ENCODE results near the gene NAXD.
"Not testable (repeated sequence)": the region's sequence is repeated elsewhere in the genome, so short reads cannot be mapped to it uniquely, and the experiment has no call there.

Gene NAXD

DNA sequence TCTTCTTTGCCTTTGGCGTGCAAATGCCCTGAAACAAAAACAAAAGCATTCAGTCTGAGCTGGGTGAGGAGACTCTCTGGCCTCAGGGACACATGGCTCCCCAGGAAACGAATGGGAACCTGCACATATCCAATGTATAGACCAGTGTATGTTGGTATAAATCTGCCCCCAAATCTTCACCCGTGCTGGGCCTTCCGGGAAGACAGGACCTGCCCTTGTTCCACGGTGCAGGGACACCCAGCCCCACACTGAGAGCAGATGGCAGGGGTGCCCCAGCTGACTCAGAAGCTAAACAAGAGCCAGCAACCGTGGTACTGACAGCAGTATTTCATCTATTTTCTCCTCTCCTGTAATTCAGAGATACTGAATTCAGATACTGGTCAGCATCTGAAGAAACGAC, 48.1 kb downstream of the NAXD start:
- H3K4me3 ChIP-seq (ENCODE audit: low read length) = no peak overlapping the region
- no peaks in the 10 kb centered on the region for H3K27me3 ChIP-seq (ENCODE audit: control insufficient read depth, insufficient read depth, low read length)
- H3K4me1 ChIP-seq (ENCODE audit: control insufficient read depth, low read depth, low read length) = no peaks in the 10 kb centered on the region
- H3K36me3 ChIP-seq (ENCODE audit: control insufficient read depth, low read depth, low read length) = peaks cover 22% of the 10 kb centered on the region
- H3K27ac ChIP-seq (ENCODE audit: low read length) = no peak overlapping the region
- no peaks in the 10 kb centered on the region for H3K9me3 ChIP-seq (ENCODE audit: control insufficient read depth, low read depth, low read length)
- H3K9ac ChIP-seq (ENCODE audit: low read length) = no peak overlapping the region

DNA sequence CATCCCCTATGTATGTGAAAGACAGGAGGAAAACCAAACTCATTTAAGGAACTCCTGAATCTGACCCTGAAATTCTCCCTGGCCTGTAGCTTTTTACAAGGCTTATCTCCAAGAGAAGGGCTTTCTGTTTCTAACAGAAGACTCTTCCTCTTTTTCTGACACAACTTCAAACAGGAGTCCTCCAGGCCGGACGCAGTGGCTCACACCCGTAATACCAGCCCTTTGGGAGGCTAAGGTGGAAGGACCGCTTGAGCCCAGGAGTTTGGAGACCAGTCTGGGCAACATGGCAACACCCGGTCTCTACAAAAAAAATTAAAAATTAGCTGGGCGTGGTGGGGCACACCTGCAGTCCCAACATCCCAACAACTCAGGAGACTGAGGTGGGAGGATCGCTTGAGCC, 48.7 kb downstream of the NAXD start:
- Histone ChIP-seq H3K9ac (ENCODE audit: low read length) (no peak overlapping the region), H3K27ac (ENCODE audit: low read length) (no peak overlapping the region), H3K4me3 (ENCODE audit: low read length) (no peak overlapping the region), H3K4me1 (ENCODE audit: control insufficient read depth, low read depth, low read length) (no peaks in the 10 kb centered on the region), H3K9me3 (ENCODE audit: control insufficient read depth, low read depth, low read length) (no peaks in the 10 kb centered on the region), H3K27me3 (ENCODE audit: control insufficient read depth, insufficient read depth, low read length) (no peaks in the 10 kb centered on the region), H3K36me3 (ENCODE audit: control insufficient read depth, low read depth, low read length) (peaks cover 22% of the 10 kb centered on the region)

DNA sequence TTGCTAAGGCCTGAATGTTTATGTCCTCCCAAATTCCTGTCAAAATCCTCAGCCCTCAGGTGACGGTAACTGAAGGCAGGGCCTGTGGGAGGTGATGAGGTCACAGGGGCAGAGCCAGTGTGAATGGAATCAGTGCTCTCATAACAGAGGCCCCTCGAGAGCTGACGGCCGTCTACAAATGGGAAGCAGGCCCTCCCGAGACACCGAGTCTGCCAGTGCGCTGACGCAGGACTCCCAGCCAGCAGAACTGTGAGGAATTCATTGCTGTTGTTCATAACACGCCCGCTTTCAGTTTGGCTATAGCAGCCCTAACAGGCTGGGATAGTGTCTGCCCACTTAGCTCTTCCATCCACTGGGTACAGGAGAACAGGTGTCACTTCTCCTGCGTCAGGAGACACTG, 49.3 kb downstream of the NAXD start:
- Histone ChIP-seq H3K4me3 (ENCODE audit: low read length) (no peak overlapping the region), H3K9ac (ENCODE audit: low read length) (no peak overlapping the region), H3K27ac (ENCODE audit: low read length) (no peak overlapping the region), H3K27me3 (ENCODE audit: control insufficient read depth, insufficient read depth, low read length) (no peaks in the 10 kb centered on the region), H3K4me1 (ENCODE audit: control insufficient read depth, low read depth, low read length) (no peaks in the 10 kb centered on the region), H3K9me3 (ENCODE audit: control insufficient read depth, low read depth, low read length) (no peaks in the 10 kb centered on the region), H3K36me3 (ENCODE audit: control insufficient read depth, low read depth, low read length) (peaks cover 22% of the 10 kb centered on the region)

DNA sequence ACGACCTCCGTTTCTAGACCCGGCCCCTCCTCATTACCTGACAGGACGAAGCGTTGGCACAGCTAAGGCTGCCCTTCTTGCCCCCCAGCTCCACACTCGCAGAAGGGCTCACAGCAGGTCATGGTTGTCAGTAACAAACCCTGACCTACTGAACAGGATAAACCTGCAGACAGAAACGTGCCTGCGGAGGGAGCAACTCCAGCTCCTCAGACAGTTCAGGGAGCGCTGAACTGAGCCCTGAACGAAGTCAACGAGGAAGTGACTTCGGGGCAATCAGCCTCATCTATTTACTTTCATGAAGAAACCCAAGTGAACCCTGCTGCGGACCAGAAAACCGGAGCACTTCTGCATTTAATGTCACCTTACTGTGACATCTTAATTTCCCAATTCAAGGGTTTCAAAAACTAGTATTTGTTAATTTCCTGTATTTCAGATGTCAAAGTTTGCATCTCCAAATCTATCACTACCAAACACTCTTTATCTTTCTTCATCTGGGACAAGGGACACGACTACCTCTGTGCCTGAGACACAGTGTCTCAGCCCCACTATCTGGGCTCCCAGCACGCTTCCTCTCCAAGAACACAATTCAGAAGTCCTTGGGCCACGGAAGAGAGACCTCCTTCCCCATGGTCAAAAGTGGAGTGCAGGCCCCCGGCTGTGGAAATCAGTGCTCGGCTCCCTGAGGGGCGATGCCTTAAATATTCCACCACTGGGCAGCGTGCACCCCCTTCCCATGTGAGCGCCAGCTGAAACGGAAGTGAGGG, 50.3 kb downstream of the NAXD start:
- no peak overlapping the region for H3K9ac ChIP-seq (ENCODE audit: low read length)
- no peaks in the 10 kb centered on the region for H3K27me3 ChIP-seq (ENCODE audit: control insufficient read depth, insufficient read depth, low read length)
- H3K9me3 ChIP-seq (ENCODE audit: control insufficient read depth, low read depth, low read length) = no peaks in the 10 kb centered on the region
- H3K27ac ChIP-seq (ENCODE audit: low read length) = no peak overlapping the region
- peaks cover 22% of the 10 kb centered on the region for H3K36me3 ChIP-seq (ENCODE audit: control insufficient read depth, low read depth, low read length)
- no peaks in the 10 kb centered on the region for H3K4me1 ChIP-seq (ENCODE audit: control insufficient read depth, low read depth, low read length)
- no peak overlapping the region for H3K4me3 ChIP-seq (ENCODE audit: low read length)

DNA sequence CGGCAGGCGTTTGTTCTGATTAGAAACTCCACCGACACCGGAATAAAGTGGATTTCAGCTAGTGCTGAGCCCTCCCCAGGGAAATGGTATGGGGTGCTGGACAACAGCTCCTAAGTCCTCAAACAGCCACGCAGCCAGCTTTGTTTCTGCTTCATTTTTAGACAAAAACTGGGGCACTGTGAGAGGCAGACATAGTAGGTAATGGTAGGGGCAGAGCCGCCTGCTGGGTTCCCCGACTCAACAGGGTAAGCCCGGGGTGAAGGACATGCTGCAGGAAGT, 50.8 kb downstream of the NAXD start:
- Histone ChIP-seq H3K4me1 (ENCODE audit: control insufficient read depth, low read depth, low read length) (no peaks in the 10 kb centered on the region), H3K27me3 (ENCODE audit: control insufficient read depth, insufficient read depth, low read length) (no peaks in the 10 kb centered on the region), H3K27ac (ENCODE audit: low read length) (no peak overlapping the region), H3K36me3 (ENCODE audit: control insufficient read depth, low read depth, low read length) (peaks cover 22% of the 10 kb centered on the region), H3K4me3 (ENCODE audit: low read length) (no peak overlapping the region), H3K9ac (ENCODE audit: low read length) (no peak overlapping the region), H3K9me3 (ENCODE audit: control insufficient read depth, low read depth, low read length) (no peaks in the 10 kb centered on the region)

DNA sequence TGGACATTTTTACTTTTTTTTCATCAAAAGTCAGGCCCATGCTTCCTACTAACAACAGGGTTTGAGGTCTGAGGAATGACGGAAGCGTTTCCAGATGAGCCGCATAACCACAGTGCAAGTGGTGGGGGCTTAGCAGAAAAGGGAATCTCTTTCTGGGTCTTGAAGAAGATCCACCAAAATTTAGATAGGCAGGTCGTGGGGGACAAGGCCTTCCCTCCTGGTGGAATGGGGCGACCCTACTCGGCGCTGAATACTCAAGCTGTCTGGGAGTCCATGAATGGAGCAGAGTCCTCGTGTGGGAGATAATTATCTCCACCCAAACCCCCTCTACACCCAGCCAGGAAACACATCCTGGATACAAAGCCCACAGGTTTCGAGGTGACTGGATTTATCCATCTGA, 53.7 kb downstream of the NAXD start:
- Histone ChIP-seq H3K4me3 (ENCODE audit: low read length) (no peak overlapping the region), H3K4me1 (ENCODE audit: control insufficient read depth, low read depth, low read length) (no peaks in the 10 kb centered on the region), H3K27me3 (ENCODE audit: control insufficient read depth, insufficient read depth, low read length) (no peaks in the 10 kb centered on the region), H3K27ac (ENCODE audit: low read length) (no peak overlapping the region), H3K9me3 (ENCODE audit: control insufficient read depth, low read depth, low read length) (no peaks in the 10 kb centered on the region), H3K9ac (ENCODE audit: low read length) (no peak overlapping the region), H3K36me3 (ENCODE audit: control insufficient read depth, low read depth, low read length) (peaks cover 10% of the 10 kb centered on the region)

DNA sequence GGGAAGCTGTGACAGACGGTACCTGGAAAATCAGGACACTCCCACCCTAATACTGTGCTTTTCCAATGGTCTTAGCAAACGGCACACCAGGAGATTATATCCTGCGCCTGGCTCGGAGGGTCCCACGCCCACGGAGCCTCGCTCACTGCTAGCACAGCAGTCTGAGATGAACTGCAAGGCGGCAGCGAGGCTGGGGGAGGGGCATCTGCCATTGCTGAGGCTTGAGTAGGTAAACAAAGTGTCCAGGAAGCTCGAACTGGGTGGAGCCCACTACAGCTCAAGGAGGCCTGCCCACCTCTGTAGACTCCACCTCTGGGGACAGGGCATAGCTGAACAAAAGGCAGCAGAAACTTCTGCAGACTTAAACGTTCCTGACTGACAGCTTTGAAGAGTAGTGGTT, 54.5 kb downstream of the NAXD start:
- H3K36me3 ChIP-seq (ENCODE audit: control insufficient read depth, low read depth, low read length) = peaks cover 10% of the 10 kb centered on the region
- not testable (repeated sequence) for H3K4me1 ChIP-seq (ENCODE audit: control insufficient read depth, low read depth, low read length); H3K9ac ChIP-seq (ENCODE audit: low read length); H3K4me3 ChIP-seq (ENCODE audit: low read length); H3K27me3 ChIP-seq (ENCODE audit: control insufficient read depth, insufficient read depth, low read length); H3K9me3 ChIP-seq (ENCODE audit: control insufficient read depth, low read depth, low read length); H3K27ac ChIP-seq (ENCODE audit: low read length)

DNA sequence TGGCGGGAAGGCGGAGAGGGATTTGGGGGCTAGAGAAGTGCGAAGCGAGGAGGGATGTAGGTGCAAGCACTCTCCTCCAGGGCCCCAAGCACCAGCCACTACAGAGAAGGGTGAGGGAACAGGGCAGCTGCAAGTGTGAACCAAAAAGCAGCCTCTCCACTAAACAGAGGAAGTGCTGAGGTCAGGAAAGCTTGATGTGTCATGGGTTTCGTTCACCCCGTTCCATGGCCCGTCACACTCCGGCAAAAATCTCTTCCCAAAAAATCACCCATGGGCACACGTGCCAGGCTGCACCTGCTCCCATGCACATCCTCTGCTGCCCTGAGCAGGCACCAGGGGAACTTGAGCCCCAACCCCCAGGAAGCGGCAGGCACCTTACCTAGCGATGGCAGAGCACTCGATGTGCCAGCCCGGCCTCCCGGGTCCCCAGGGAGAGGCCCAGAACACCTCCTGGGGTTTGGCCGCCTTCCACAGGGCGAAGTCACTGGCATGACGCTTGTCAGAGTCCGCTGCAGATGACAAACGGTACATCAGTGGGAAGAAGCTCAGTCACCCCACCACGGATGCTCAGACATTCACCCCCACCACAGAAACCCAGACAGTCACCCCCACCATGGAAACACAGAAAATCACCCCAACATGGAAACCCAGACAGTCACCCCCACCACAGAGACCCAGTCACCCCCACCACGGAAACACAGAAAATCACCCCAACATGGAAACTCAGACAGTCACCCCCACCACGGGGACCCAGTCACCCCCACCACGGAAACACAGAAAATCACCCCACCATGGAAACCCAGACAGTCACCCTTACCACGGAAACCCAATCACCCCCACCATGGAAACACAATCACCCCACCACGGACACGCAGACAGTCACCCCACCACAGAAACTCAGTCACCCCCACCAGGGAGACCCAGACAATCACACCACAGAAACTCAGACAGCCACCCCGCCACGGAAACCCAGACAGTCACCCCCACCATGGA, 61.5 kb downstream of the NAXD start:
- H3K27me3 ChIP-seq (ENCODE audit: control insufficient read depth, insufficient read depth, low read length) = no peaks in the 10 kb centered on the region
- no peak overlapping the region for H3K27ac ChIP-seq (ENCODE audit: low read length)
- H3K36me3 ChIP-seq (ENCODE audit: control insufficient read depth, low read depth, low read length) = peaks cover 17% of the 10 kb centered on the region
- H3K4me1 ChIP-seq (ENCODE audit: control insufficient read depth, low read depth, low read length) = no peaks in the 10 kb centered on the region
- no peak overlapping the region for H3K9ac ChIP-seq (ENCODE audit: low read length)
- no peaks in the 10 kb centered on the region for H3K9me3 ChIP-seq (ENCODE audit: control insufficient read depth, low read depth, low read length)
- H3K4me3 ChIP-seq (ENCODE audit: low read length) = no peak overlapping the region

DNA sequence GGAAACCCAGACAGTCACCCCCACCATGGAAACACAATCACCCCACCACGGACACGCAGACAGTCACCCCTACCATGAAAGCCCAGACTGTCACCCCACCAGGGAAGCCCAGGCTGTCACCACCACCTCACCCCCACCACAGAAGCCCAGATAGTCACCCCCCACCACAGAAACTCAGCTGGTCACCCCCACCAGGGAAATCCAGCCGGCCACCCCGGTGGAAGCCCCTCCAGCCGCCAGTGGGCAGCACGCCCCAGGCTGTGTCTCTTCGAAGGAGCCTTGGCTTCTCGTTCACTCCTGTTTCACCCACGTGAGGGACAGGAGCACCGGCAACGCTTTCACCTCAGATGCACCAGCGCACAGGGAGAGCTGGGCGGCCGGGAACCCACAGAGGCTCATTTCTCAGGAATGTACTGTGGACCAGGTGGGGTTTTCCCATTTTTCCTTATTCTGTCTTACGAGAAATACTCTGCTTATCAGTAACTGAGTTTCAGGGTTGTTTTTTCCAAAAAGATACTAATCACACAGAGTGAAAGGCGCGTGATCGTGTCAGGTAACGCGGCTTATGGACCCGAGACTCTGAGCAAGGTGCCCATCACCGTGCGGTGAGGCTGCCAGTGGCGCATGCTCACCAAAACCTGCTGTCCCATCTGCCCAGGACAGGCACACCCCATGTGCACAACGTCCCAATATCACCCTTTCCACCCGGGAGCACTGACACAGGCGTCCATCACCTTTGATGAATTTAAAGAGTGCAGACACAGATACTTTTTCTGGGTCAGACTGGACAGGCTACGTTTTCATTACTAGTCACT, 62.6 kb downstream of the NAXD start:
- H3K27me3 ChIP-seq (ENCODE audit: control insufficient read depth, insufficient read depth, low read length) = no peaks in the 10 kb centered on the region
- H3K9me3 ChIP-seq (ENCODE audit: control insufficient read depth, low read depth, low read length) = no peaks in the 10 kb centered on the region
- H3K9ac ChIP-seq (ENCODE audit: low read length) = no peak overlapping the region
- no peak overlapping the region for H3K4me3 ChIP-seq (ENCODE audit: low read length)
- H3K27ac ChIP-seq (ENCODE audit: low read length) = no peak overlapping the region
- peaks cover 21% of the 10 kb centered on the region for H3K36me3 ChIP-seq (ENCODE audit: control insufficient read depth, low read depth, low read length)
- H3K4me1 ChIP-seq (ENCODE audit: control insufficient read depth, low read depth, low read length) = no peaks in the 10 kb centered on the region

DNA sequence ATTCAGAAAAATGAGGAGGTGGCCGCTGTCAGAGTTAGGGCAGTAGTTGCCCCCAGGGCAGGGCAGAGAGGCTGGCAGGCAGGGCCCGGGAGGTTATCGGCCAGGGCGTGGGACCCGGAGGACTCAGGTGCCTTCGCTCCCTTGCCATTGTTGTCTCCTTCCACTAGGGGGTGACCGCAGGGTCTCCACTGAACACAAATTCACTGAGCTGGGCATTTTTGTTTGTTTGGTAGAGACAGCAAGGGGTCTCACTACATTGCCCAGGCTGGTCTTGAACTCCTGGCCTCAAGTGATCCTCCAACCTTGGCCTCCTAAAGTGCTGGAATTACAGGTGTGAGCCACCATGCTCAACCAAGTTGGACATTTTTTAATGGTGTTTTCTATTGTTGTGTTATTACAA, 65.5 kb downstream of the NAXD start:
- Histone ChIP-seq H3K27me3 (ENCODE audit: control insufficient read depth, insufficient read depth, low read length) (no peaks in the 10 kb centered on the region), H3K9ac (ENCODE audit: low read length) (no peak overlapping the region), H3K4me3 (ENCODE audit: low read length) (no peak overlapping the region), H3K27ac (ENCODE audit: low read length) (no peak overlapping the region), H3K36me3 (ENCODE audit: control insufficient read depth, low read depth, low read length) (peaks cover 24% of the 10 kb centered on the region), H3K4me1 (ENCODE audit: control insufficient read depth, low read depth, low read length) (no peaks in the 10 kb centered on the region), H3K9me3 (ENCODE audit: control insufficient read depth, low read depth, low read length) (no peaks in the 10 kb centered on the region)

DNA sequence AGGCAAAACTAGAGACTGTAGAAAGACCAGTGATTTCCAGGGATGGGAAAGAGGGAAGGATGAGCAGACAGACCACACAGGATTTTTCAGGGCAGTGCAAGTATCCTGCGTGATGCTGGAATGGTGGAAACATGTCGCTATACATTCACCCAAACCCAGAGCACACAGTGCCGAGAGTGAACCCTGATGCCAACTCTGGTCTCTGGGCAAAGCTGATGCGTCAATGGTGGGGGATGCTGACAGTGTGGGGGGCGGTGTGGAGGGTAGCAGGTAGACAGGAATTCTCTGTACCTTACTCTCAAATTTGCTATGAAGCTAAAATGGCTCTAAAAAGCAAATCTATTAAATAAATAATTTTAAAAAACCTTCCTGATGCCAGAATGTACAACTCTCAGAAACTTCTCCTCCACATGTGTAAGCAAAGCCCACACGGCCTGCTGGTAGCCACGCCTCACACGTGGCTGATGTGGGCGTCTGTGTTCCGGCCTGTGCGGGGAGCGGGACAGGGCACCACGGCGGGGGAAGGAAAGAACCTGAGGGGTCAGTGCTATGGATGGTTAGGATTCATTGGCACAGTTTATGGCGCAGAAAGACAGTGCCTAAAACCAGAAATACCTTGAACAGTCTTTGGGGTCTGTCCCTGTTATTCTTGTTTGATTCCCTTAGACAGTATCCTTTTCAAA, 66.7 kb downstream of the NAXD start:
- Histone ChIP-seq H3K27ac (ENCODE audit: low read length) (no peak overlapping the region), H3K4me3 (ENCODE audit: low read length) (no peak overlapping the region), H3K27me3 (ENCODE audit: control insufficient read depth, insufficient read depth, low read length) (no peaks in the 10 kb centered on the region), H3K9me3 (ENCODE audit: control insufficient read depth, low read depth, low read length) (no peaks in the 10 kb centered on the region), H3K36me3 (ENCODE audit: control insufficient read depth, low read depth, low read length) (peaks cover 21% of the 10 kb centered on the region), H3K9ac (ENCODE audit: low read length) (no peak overlapping the region), H3K4me1 (ENCODE audit: control insufficient read depth, low read depth, low read length) (no peaks in the 10 kb centered on the region)
